ENCODE measurements around the gene KLF6.

DNA sequence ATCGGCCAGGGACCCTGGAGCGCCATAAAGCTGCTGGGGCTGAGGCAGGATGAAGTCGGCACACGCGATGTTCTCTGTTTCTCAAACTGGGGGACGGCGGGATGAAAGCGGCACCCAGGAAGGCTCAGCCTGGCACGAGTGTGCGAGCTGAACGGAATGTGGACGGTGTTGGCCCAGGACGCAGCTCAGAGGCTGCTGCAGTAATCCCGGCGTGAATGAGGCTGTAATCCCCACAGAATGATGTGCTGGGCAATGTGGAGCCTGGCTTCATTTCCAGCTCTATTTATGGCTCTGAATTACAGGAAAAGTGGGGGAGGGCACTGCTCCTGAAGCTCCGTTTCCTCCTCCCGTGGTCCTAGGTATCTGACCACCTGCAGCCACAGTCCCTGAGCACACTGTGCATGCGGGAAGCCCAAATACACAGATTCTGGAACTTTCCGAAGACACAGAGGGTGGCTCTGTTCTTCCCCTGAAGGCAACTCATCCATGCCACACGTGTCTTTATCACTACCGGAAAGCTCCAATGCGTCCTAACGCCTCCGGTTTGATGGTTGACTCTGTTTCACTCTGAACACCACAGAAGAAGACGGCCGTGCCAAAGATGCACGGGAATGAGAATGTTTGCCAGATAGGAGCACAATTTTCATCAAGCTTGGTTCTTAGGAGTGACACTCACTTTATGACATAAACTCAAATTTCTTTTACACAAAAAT lies 37.6 kb downstream of the KLF6 start:
- TF ChIP-seq CTCF (conservative IDR thresholded peaks at IDR 0.05; ENCODE audit: low read depth, low read length), result no peak
- no peak for TF ChIP-seq EZH2 (IDR thresholded peaks at IDR 0.05; ENCODE audit: low read length, unreplicated experiment)
- no peak for TF ChIP-seq EZH2phosphoT487 (IDR thresholded peaks at IDR 0.05; ENCODE audit: borderline replicate concordance, low read length)

All from PC-3 (cell line).